ENCODE measurements around the gene PCLAF.

- TF ChIP-seq EZH2 (IDR thresholded peaks at IDR 0.05): no peak
- TF ChIP-seq POLR2AphosphoS5 (IDR thresholded peaks at IDR 0.05; ENCODE audit: borderline replicate concordance, low read depth, low read length): no peak
Observed at GRCh38 chr15:64383760-64384159, 2.5 kb upstream of the PCLAF start.

All from SK-N-MC (cell line).